B cell (primary cell): ENCODE results near the gene KATNA1. TPM values are rescaled to one million over a fixed set of nuclear protein-coding genes. Genes with fewer than 3 reads are reported as not detected.

ENCODE experiments used
- ATAC-seq: fragments of 200-7000 bp; cut with Tn5 transposase; one replicate; pipeline ENCODE4 v1.10.0; 2021; ENCODE audit warnings: low read depth, mild to moderate bottlenecking, moderate number of reproducible peaks, moderate library complexity
- CTCF ChIA-PET: fragments of 350-600 bp; sonication (Branson Sonifier 250); formaldehyde crosslinking; loops from one replicate; lab custom pipeline; 2021; ENCODE audit warnings: antibody characterized with exemption, inconsistent platforms; lab: Charles Lee
- POLR2A ChIA-PET: fragments of 350-600 bp; sonication (Branson Sonifier 250); formaldehyde crosslinking; loops from one replicate; lab custom pipeline; 2021; ENCODE audit warnings: antibody characterized with exemption; lab: Charles Lee
- DNase-seq: peaks from one replicate; pipeline ENCODE4 v3.0.0; 2013
- H2AFZ ChIP-seq: 2 replicates; pipeline ENCODE4 v1.6.1; 2012; ENCODE audit warnings: mild to moderate bottlenecking, low read depth, low read length; ENCODE audit not compliant: insufficient read depth, poor library complexity, severe bottlenecking
- H3K27ac ChIP-seq, 2 donors: 1 replicate in 1 of 2; 2 replicates in 1 of 2; pipeline ENCODE4 v1.5.1; 2012 to 2013; ENCODE audit warnings: low read length in 2 of 2, mild to moderate bottlenecking in 2 of 2, moderate library complexity in 1 of 2
- H3K27me3 ChIP-seq, 4 experiments: fragments of 200-600 bp in 1 of 4; sonication (generic) in 1 of 4; replicated peaks in 1 of 4; 1 replicate in 2 of 4; 2 replicates in 2 of 4; pipeline versions ENCODE4 v1.6.1 to v1.7.0; 2013 to 2016; ENCODE audit warnings: low read length in 3 of 4, mild to moderate bottlenecking in 2 of 4, mixed read lengths in 1 of 4, moderate library complexity in 1 of 4; ENCODE audit not compliant: insufficient read depth in 4 of 4, control insufficient read depth in 3 of 4; ENCODE audit errors: control extremely low read depth in 1 of 4
- H3K36me3 ChIP-seq, 2 experiments: replicated peaks in 1 of 2; 1 replicate in 1 of 2; 2 replicates in 1 of 2; pipeline versions ENCODE4 v1.6.1 to v1.7.1; 2013; ENCODE audit warnings: low read length in 1 of 2; ENCODE audit not compliant: insufficient read depth in 2 of 2, control insufficient read depth in 1 of 2; ENCODE audit errors: control extremely low read depth in 1 of 2, extremely low read depth in 1 of 2
- H3K4me1 ChIP-seq, 2 donors: fragments of 200-600 bp in 1 of 2; sonication (generic) in 1 of 2; 1 replicate in 1 of 2; 2 replicates in 1 of 2; pipeline versions ENCODE4 v1.5.1 to v1.6.1; 2013 to 2017; ENCODE audit warnings: low read length in 2 of 2; ENCODE audit not compliant: control insufficient read depth in 2 of 2, insufficient read depth in 2 of 2
- H3K4me2 ChIP-seq: replicated peaks from 2 replicates; pipeline ENCODE3; 2012; ENCODE audit warnings: mild to moderate bottlenecking, low read depth, low read length; ENCODE audit not compliant: poor library complexity, severe bottlenecking
- H3K4me3 ChIP-seq, 5 experiments: fragments of 200-600 bp in 1 of 5; sonication (generic) in 1 of 5; 1 replicate in 3 of 5; 2 replicates in 2 of 5; pipeline versions ENCODE4 v1.5.1 to v1.7.0; 2011 to 2016; ENCODE audit warnings: low read length in 4 of 5, mild to moderate bottlenecking in 4 of 5, low read depth in 2 of 5, control low read depth in 1 of 5, moderate library complexity in 1 of 5; ENCODE audit not compliant: insufficient read depth in 1 of 5; ENCODE audit errors: control extremely low read depth in 1 of 5, extremely low read depth in 1 of 5
- H3K79me2 ChIP-seq: fragments of 200-600 bp; sonication (generic); one replicate; pipeline ENCODE4 v1.6.0; 2016; ENCODE audit warnings: low read length; ENCODE audit not compliant: control insufficient read depth, insufficient read depth
- H3K9ac ChIP-seq: fragments of 200-600 bp; sonication (generic); 2 replicates; pipeline ENCODE4 v1.6.1; 2017; ENCODE audit warnings: mild to moderate bottlenecking, low read length, moderate library complexity
- H3K9me3 ChIP-seq, 3 donors: one replicate each; pipeline versions ENCODE4 v1.6.1 to v1.7.1; 2013; ENCODE audit warnings: low read length in 2 of 3; ENCODE audit not compliant: control insufficient read depth in 2 of 3, insufficient read depth in 1 of 3; ENCODE audit errors: control extremely low read depth in 1 of 3
- H4K20me1 ChIP-seq: 2 replicates; pipeline ENCODE4 v1.6.0; 2012; ENCODE audit warnings: mild to moderate bottlenecking, low read length; ENCODE audit not compliant: insufficient read depth, control insufficient read depth, poor library complexity, severe bottlenecking
- H3K27ac Mint-ChIP-seq: one replicate; pipeline ENCODE4 v1.8.0; 2021; ENCODE audit warnings: mixed read lengths
- H3K27me3 Mint-ChIP-seq: one replicate; pipeline ENCODE4 v1.8.0; 2021; ENCODE audit warnings: mixed read lengths
- H3K4me1 Mint-ChIP-seq: one replicate; pipeline ENCODE4 v1.8.0; 2021; ENCODE audit warnings: mixed read lengths
- H3K4me3 Mint-ChIP-seq: one replicate; pipeline ENCODE4 v1.8.0; 2021; ENCODE audit warnings: mixed read lengths
- H3K9me3 Mint-ChIP-seq: one replicate; pipeline ENCODE4 v1.8.0; 2022; ENCODE audit warnings: mixed read lengths; ENCODE audit not compliant: insufficient read depth
- EZH2 ChIP-seq: IDR thresholded peaks from 2 replicates; pipeline ENCODE4 v1.6.1; 2012; ENCODE audit warnings: borderline replicate concordance, low read depth, mild to moderate bottlenecking, moderate library complexity, low read length; ENCODE audit not compliant: insufficient read depth, poor library complexity, severe bottlenecking
- WGBS: methylation state at CpG from one replicate; pipeline ENCODE4 v1.1.5; 2013; ENCODE audit warnings: missing lambda C conversion rate; ENCODE audit not compliant: insufficient coverage; 5-methylcytosine and 5-hydroxymethylcytosine counted together
- intact Hi-C: fragments of 100-400 bp; cut with micrococcal nuclease; formaldehyde crosslinking; loops from one replicate; pipeline ENCODE4 v1.10.0; 2022
- polyA plus RNA-seq: library from polyadenylated mRNA; depleted of rRNA; stranded (reverse); fragments of >200 nt; gene quantifications from 2 replicates; pipeline ENCODE4 v1.2.3, GENCODE V29; 2012
- total RNA-seq, 2 donors: library from RNA; stranded (reverse); fragments of 120-200 nt in 1 of 2; gene quantifications; 1 replicate in 1 of 2; 2 replicates in 1 of 2; pipeline versions ENCODE4 v1.2.3 to v1.2.4, GENCODE V29; 2013 to 2022
- TF ChIP-seq, protein P1 (sequence below): fragments of 200-600 bp; IDR thresholded peaks from one replicate; pipeline ENCODE4 v1.8.0; 2022; ENCODE audit warnings: antibody characterized with exemption, mild to moderate bottlenecking

KATNA1 gene
- total and polyA plus RNA-seq, 2 donors (not counting 1 experiment from before 2014, with no cell fraction given), result 10.6 to 19.8 TPM

- Mint-ChIP-seq H3K9me3 (no peaks in the 10 kb centered on the region), H3K27ac (no peak overlapping the region), H3K27me3 (no peaks in the 10 kb centered on the region), H3K4me3 (no peak overlapping the region), H3K4me1 (no peaks in the 10 kb centered on the region)
- no peak overlapping the region for H3K9ac ChIP-seq
- POLR2A ChIA-PET, result interaction anchor here (0.7 kb wide), 1 partner anchor 23 kb away, joined by 3 read pairs; no protein-coding TSS in a partner anchor
- no peaks in the 10 kb centered on the region for H3K27me3 ChIP-seq
- H3K4me1 ChIP-seq, result no peaks in the 10 kb centered on the region
- no CpG with 5 or more reads among the region's 2 CpGs for WGBS
- no peak overlapping the region for H2AFZ ChIP-seq
- H3K27ac ChIP-seq, result no peak overlapping the region
- no peak overlapping the region for H3K4me3 ChIP-seq
- DNase-seq (no peak), ATAC-seq (no peak)
- H3K4me2 ChIP-seq, result no peak overlapping the region
- H4K20me1 ChIP-seq, result no peaks in the 10 kb centered on the region
- H3K79me2 ChIP-seq, result no peaks in the 10 kb centered on the region
- intact Hi-C loops, result no loop called here
- H3K36me3 ChIP-seq, result peaks cover 6 to 44% of the 10 kb centered on the region in 2 experiments
- TF ChIP-seq, protein P1, sequence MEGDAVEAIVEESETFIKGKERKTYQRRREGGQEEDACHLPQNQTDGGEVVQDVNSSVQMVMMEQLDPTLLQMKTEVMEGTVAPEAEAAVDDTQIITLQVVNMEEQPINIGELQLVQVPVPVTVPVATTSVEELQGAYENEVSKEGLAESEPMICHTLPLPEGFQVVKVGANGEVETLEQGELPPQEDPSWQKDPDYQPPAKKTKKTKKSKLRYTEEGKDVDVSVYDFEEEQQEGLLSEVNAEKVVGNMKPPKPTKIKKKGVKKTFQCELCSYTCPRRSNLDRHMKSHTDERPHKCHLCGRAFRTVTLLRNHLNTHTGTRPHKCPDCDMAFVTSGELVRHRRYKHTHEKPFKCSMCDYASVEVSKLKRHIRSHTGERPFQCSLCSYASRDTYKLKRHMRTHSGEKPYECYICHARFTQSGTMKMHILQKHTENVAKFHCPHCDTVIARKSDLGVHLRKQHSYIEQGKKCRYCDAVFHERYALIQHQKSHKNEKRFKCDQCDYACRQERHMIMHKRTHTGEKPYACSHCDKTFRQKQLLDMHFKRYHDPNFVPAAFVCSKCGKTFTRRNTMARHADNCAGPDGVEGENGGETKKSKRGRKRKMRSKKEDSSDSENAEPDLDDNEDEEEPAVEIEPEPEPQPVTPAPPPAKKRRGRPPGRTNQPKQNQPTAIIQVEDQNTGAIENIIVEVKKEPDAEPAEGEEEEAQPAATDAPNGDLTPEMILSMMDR, result no peak
- TF ChIP-seq EZH2, result no peak
- no peaks in the 10 kb centered on the region for H3K9me3 ChIP-seq
- CTCF ChIA-PET, result no interaction called here
Observed at GRCh38 chr6:149592983-149593382, 55.5 kb downstream of the KATNA1 start.

GRCh38 chr6:149586149-149586548 is 62.4 kb downstream of the KATNA1 start:
- peaks cover 2 to 57% of the 10 kb centered on the region in 2 experiments for H3K36me3 ChIP-seq
- no peaks in the 10 kb centered on the region for H3K27me3 Mint-ChIP-seq
- no peaks in the 10 kb centered on the region for H3K9me3 ChIP-seq
- 88% methylated on average over 1 of the region's 2 CpGs for WGBS
- intact Hi-C loops, result no loop called here
- H3K27ac Mint-ChIP-seq, result no peak overlapping the region
- no peaks in the 10 kb centered on the region for H3K9me3 Mint-ChIP-seq
- H3K4me1 ChIP-seq, result no peaks in the 10 kb centered on the region
- H3K4me1 Mint-ChIP-seq, result no peaks in the 10 kb centered on the region
- H3K79me2 ChIP-seq, result no peaks in the 10 kb centered on the region
- CTCF ChIA-PET, result no interaction called here
- no peak for DNase-seq
- no peaks in the 10 kb centered on the region for H3K27me3 ChIP-seq
- TF ChIP-seq, protein P1, result no peak
- no peak for TF ChIP-seq EZH2
- H3K4me3 Mint-ChIP-seq, result no peak overlapping the region
- no peak overlapping the region for H3K27ac ChIP-seq
- ATAC-seq, result no peak
- no peak overlapping the region for H2AFZ ChIP-seq
- no peaks in the 10 kb centered on the region for H4K20me1 ChIP-seq
- H3K4me3 ChIP-seq, result no peak overlapping the region
- no peak overlapping the region for H3K4me2 ChIP-seq
- POLR2A ChIA-PET, result no interaction called here
- no peak overlapping the region for H3K9ac ChIP-seq
